AG04450 (cell line): Measurements from ENCODE around the gene CLCNKA. TPM values are rescaled to one million over a fixed set of nuclear protein-coding genes. Genes with fewer than 3 reads are reported as not detected.

Experiments
- CTCF ChIA-PET: fragments of 300-600, 350-600 bp; formaldehyde crosslinking; extraction: SDS; loops from one replicate; lab custom pipeline; 2022; ENCODE audit warnings: antibody characterized with exemption, inconsistent platforms; lab: Charles Lee
- POLR2A ChIA-PET: fragments of 350-600 bp; formaldehyde crosslinking; extraction: SDS; loops from one replicate; lab custom pipeline; 2021; ENCODE audit warnings: antibody characterized with exemption, inconsistent platforms; lab: Yijun Ruan, JAX
- DNase-seq: peaks from one replicate; pipeline ENCODE4 v3.0.0-alpha.2; 2011; ENCODE audit warnings: low read depth, low spot score
- H3K27ac ChIP-seq: one replicate; pipeline ENCODE4 v1.5.1; 2012; ENCODE audit warnings: low read depth, low read length, control low read depth
- H3K27me3 ChIP-seq: one replicate; pipeline ENCODE4 v1.6.0; 2012; ENCODE audit warnings: low read length; ENCODE audit not compliant: control insufficient read depth, insufficient read depth
- H3K4me3 ChIP-seq: 2 replicates; pipeline ENCODE4 v1.5.1; 2011; ENCODE audit warnings: mild to moderate bottlenecking, low read depth, low read length, control low read depth
- H3K9me3 ChIP-seq: 2 replicates; pipeline ENCODE4 v1.5.1; 2012; ENCODE audit warnings: low read length; ENCODE audit not compliant: control insufficient read depth, insufficient read depth
- CTCF ChIP-seq: IDR thresholded peaks from 2 replicates; pipeline ENCODE4 v1.5.1; 2011; ENCODE audit warnings: low read depth, low read length, control low read depth, inconsistent platforms
- polyA plus RNA-seq: library from polyadenylated mRNA; depleted of rRNA; stranded (reverse); fragments of >200 nt; gene quantifications from 2 replicates; pipeline ENCODE4 v1.2.3, GENCODE V29; 2011

The CLCNKA gene
- polyA plus RNA-seq, 1 experiment: not detected

GRCh38 chr1:16072616-16073484 is 51.0 kb downstream of the CLCNKA start:
- TF ChIP-seq CTCF: peak; percentile 37; the same call in 1 of the 2 replicates
- Histone ChIP-seq H3K27me3 (peaks cover 7% of the 10 kb centered on the region), H3K27ac (no peak overlapping the region), H3K9me3 (no peaks in the 10 kb centered on the region; the same call in 1 of the 2 replicates), H3K4me3 (peak overlapping the region; percentile 52)
- no peak for DNase-seq
- ChIA-PET CTCF (interaction anchor here (0.5 to 14.4 kb wide), 14 partner anchors 12 to 281 kb away, joined by 3 to 407 read pairs (median 5); partner anchors contain the start of gene EPHA2), POLR2A (interaction anchor here (0.6 kb wide), 1 partner anchor 269 kb away, joined by 8 read pairs; no protein-coding TSS in a partner anchor)

GRCh38 chr1:16073490-16074119 is 51.8 kb downstream of the CLCNKA start, which contains the start of gene FAM131C:
FAM131C (minus strand) TSS chr1:16073651; CDS start chr1:16073442, 209 bp downstream.
- DNase-seq: no peak
- Histone ChIP-seq H3K9me3 (no peaks in the 10 kb centered on the region; the same call in 1 of the 2 replicates), H3K27ac (no peak within 1 kb of the TSS), H3K27me3 (peaks cover 5% of the 10 kb centered on the region), H3K4me3 (peak within 1 kb of the TSS; percentile 52)
- ChIA-PET POLR2A (no interaction called here), CTCF (interaction anchor here (0.5 to 14.4 kb wide), 18 partner anchors 9 to 477 kb away, joined by 3 to 407 read pairs (median 5); partner anchors contain the start of gene EPHA2)
- TF ChIP-seq CTCF: peak; percentile 13; the same call in 1 of the 2 replicates

DNA sequence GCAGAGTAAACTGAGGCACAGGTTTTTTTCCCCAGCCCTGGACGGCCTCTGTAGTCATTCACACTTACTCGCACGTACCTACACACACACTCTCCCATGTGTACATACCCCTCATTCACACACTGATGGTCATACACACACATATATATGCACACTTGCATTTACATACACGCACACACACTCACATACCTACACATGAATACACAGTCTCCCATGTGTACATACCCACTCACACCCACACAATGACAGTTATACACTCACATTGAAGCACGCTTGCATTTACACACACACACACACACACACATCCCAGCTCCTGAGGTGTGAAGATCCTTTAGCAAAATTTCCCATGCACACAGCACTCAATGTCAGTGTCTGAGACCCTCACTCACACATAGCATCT is 52.4 kb downstream of the CLCNKA start:
- Histone ChIP-seq H3K27ac (no peak overlapping the region), H3K4me3 (no peak overlapping the region), H3K9me3 (no peaks in the 10 kb centered on the region; the same call in 1 of the 2 replicates), H3K27me3 (peaks cover 5% of the 10 kb centered on the region)
- DNase-seq: no peak
- TF ChIP-seq CTCF: no peak
- ChIA-PET CTCF (interaction anchor here (0.7 to 14.4 kb wide), 12 partner anchors 8 to 290 kb away, joined by 3 to 407 read pairs (median 8); partner anchors contain the start of gene EPHA2), POLR2A (interaction anchor here (1.1 kb wide), 1 partner anchor 471 kb away, joined by 3 read pairs; no protein-coding TSS in a partner anchor)

GRCh38 chr1:16075337-16076030 is 53.6 kb downstream of the CLCNKA start:
- CTCF ChIA-PET: interaction anchor here (0.7 to 14.4 kb wide), 7 partner anchors 12 to 289 kb away, joined by 3 to 407 read pairs (median 5); no protein-coding TSS in a partner anchor
- DNase-seq: peak; percentile 51
- Histone ChIP-seq H3K27ac (peak overlapping the region; percentile 73), H3K9me3 (no peaks in the 10 kb centered on the region; the same call in 1 of the 2 replicates), H3K27me3 (peaks cover 5% of the 10 kb centered on the region), H3K4me3 (no peak overlapping the region)
- POLR2A ChIA-PET: interaction anchor here (0.7 to 1.1 kb wide), 3 partner anchors 112 to 472 kb away, joined by 3 to 9 read pairs (median 3); no protein-coding TSS in a partner anchor
- no peak for TF ChIP-seq CTCF
